ENCODE results near the gene PTTG2. TPM values are rescaled to one million over a fixed set of nuclear protein-coding genes. Genes with fewer than 3 reads are reported as not detected.
A peak's percentile ranks its signal among the peaks of the same experiment; 100 is the strongest.
"Not testable (repeated sequence)": the region's sequence is repeated elsewhere in the genome, so short reads cannot be mapped to it uniquely, and the experiment has no call there.

PTTG2 gene
- total RNA-seq, 1 donor from 2014 or later: 0.84 TPM

- ATAC-seq: no peak
- no peaks in the 10 kb centered on the region for H3K9me3 ChIP-seq
- no peak for DNase-seq
Observed at GRCh38 chr4:37968747-37969146, 8.5 kb downstream of the PTTG2 start.

GRCh38 chr4:37970702-37971101 is 10.5 kb downstream of the PTTG2 start:
- H3K27ac ChIP-seq: peak overlapping the region; percentile 24

More at GRCh38 chr4:37968747-37969146, 8.5 kb downstream of the PTTG2 start:
- H3K4me1 ChIP-seq: peaks cover 6% of the 10 kb centered on the region
- H3K36me3 ChIP-seq: no peaks in the 10 kb centered on the region
- no peak overlapping the region for H3K27ac ChIP-seq
- no peak overlapping the region for H3K4me3 ChIP-seq
- intact Hi-C loops (cut with DNase I): no loop called here
- no peaks in the 10 kb centered on the region for H3K27me3 ChIP-seq
- no peak for TF ChIP-seq CTCF (IDR thresholded peaks at IDR 0.05)

GRCh38 chr4:37971202-37971601 is 11.0 kb downstream of the PTTG2 start:
- no peak for DNase-seq
- intact Hi-C loops (cut with DNase I): no loop called here
- no peaks in the 10 kb centered on the region for H3K36me3 ChIP-seq

More at GRCh38 chr4:37970702-37971101, 10.5 kb downstream of the PTTG2 start:
- peak; percentile 62 for TF ChIP-seq CTCF (IDR thresholded peaks at IDR 0.05)
- intact Hi-C loops (cut with DNase I): no loop called here
- H3K36me3 ChIP-seq: no peaks in the 10 kb centered on the region
- peak; percentile 90 for DNase-seq
- ATAC-seq: peak; percentile 98
- no peak overlapping the region for H3K4me3 ChIP-seq
- peaks cover 6% of the 10 kb centered on the region for H3K4me1 ChIP-seq
- H3K9me3 ChIP-seq: no peaks in the 10 kb centered on the region
- no peaks in the 10 kb centered on the region for H3K27me3 ChIP-seq

GRCh38 chr4:37973441-37973840 is 13.2 kb downstream of the PTTG2 start:
- no peak for ATAC-seq
- Histone ChIP-seq H3K27ac (no peak overlapping the region), H3K9me3 (no peaks in the 10 kb centered on the region), H3K4me1 (peaks cover 12% of the 10 kb centered on the region), H3K4me3 (no peak overlapping the region), H3K36me3 (no peaks in the 10 kb centered on the region), H3K27me3 (no peaks in the 10 kb centered on the region)
- TF ChIP-seq CTCF (IDR thresholded peaks at IDR 0.05): no peak
- no peak for DNase-seq
- intact Hi-C loops (cut with DNase I): no loop called here

More at GRCh38 chr4:37971202-37971601, 11.0 kb downstream of the PTTG2 start:
- Histone ChIP-seq H3K4me3 (no peak overlapping the region), H3K9me3 (no peaks in the 10 kb centered on the region), H3K4me1 (peaks cover 6% of the 10 kb centered on the region), H3K27ac (no peak overlapping the region), H3K27me3 (no peaks in the 10 kb centered on the region)
- no peak for ATAC-seq
- TF ChIP-seq CTCF (IDR thresholded peaks at IDR 0.05): no peak

- ATAC-seq; intact Hi-C loops (cut with DNase I); H3K4me3 ChIP-seq; H3K36me3 ChIP-seq; H3K27ac ChIP-seq; H3K27me3 ChIP-seq; H3K9me3 ChIP-seq; DNase-seq: not testable (repeated sequence)
- H3K4me1 ChIP-seq: peaks cover 13% of the 10 kb centered on the region
Observed at GRCh38 chr4:37975321-37975822, 15.2 kb downstream of the PTTG2 start.

GRCh38 chr4:37976507-37976906 is 16.3 kb downstream of the PTTG2 start:
- H3K27ac ChIP-seq: peak overlapping the region; percentile 92
- H3K9me3 ChIP-seq: no peaks in the 10 kb centered on the region
- no peaks in the 10 kb centered on the region for H3K27me3 ChIP-seq
- peak overlapping the region; percentile 88 for H3K4me3 ChIP-seq
- TF ChIP-seq CTCF (IDR thresholded peaks at IDR 0.05): no peak
- peaks cover 13% of the 10 kb centered on the region for H3K4me1 ChIP-seq
- intact Hi-C loops (cut with DNase I): no loop called here
- H3K36me3 ChIP-seq: no peaks in the 10 kb centered on the region
- DNase-seq (no peak), ATAC-seq (no peak)

All from upper lobe of right lung (tissue), 1 donor.